ENCODE data around the gene TRAPPC2L. TPM values are rescaled to one million over a fixed set of nuclear protein-coding genes. Genes with fewer than 3 reads are reported as not detected.

TRAPPC2L gene
- total and polyA plus RNA-seq, 2 of the 13 experiments (the other 11 are each of a cell fraction or from before 2014, with no cell fraction given) = 96.3 to 107 TPM

GRCh38 chr16:88859381-88860091, 2.6 kb downstream of the TRAPPC2L start (continued):
- no peak for TF ChIP-seq ZNF24 (IDR thresholded peaks at IDR 0.05)
- TF ChIP-seq ZNF891 (CRISPR knock-in tag; IDR thresholded peaks at IDR 0.05) = no peak
- no peak for TF ChIP-seq TBX3 (IDR thresholded peaks at IDR 0.05; ENCODE audit: borderline replicate concordance)
- TF ChIP-seq ZNF264 (CRISPR knock-in tag; IDR thresholded peaks at IDR 0.05) = no peak
- TF ChIP-seq FOXP1 (IDR thresholded peaks at IDR 0.05) = no peak
- no peak for TF ChIP-seq FOXP1 (CRISPR knock-in tag; IDR thresholded peaks at IDR 0.05)

- peaks cover 12% of the 10 kb centered on the region for H3K79me2 ChIP-seq (ENCODE audit: insufficient read depth, low read length)
- whole genome bisulfite sequencing (ENCODE audit: low lambda C conversion rate) = 95% methylated on average over 12 of the region's 19 CpGs
- no TSS peak for BruUV-seq (replicated peaks)
- FAIRE-seq (no peak), DNase-seq (ENCODE audit: low spot score) (no peak), ATAC-seq (no peak)
- intact Hi-C loops (cut with micrococcal nuclease; ENCODE audit: unreplicated experiment) (no loop called here), in situ Hi-C loops (cut with HindIII; ENCODE audit: extremely low pct_ligation_motif_present, low pct_unique_long_range_greater_than_20kb) (no loop called here)
- no peak overlapping the region for H2AFZ ChIP-seq (ENCODE audit: low read length)
- peaks cover 12 to 28% of the 10 kb centered on the region in 2 experiments for H3K36me3 ChIP-seq (replicated peaks in 1 of 2; ENCODE audit: control insufficient read depth in 1 of 2, insufficient read depth in 2 of 2, low read length in 2 of 2)
- peaks cover 6 to 15% of the 10 kb centered on the region in 2 experiments; a peak in 4 of 5 replicates for H3K27me3 ChIP-seq (ENCODE audit: control insufficient read depth in 1 of 2, insufficient read depth in 2 of 2, low read length in 2 of 2)
- peaks cover 9% of the 10 kb centered on the region for H3K4me1 ChIP-seq (ENCODE audit: insufficient read depth, low read length)
- H3K9me3 ChIP-seq (ENCODE audit: low read length) = no peaks in the 10 kb centered on the region
- H3K4me3 ChIP-seq (replicated peaks in 1 of 3; ENCODE audit: insufficient read depth in 1 of 3, low read depth in 2 of 3, low read length in 3 of 3) = no peak overlapping the region
- ChIA-PET CTCF (ENCODE audit: low intra/inter-chr PET ratio, low total read pairs) (no interaction called here), POLR2A (no interaction called here)
- no peak overlapping the region for H3K9ac ChIP-seq (ENCODE audit: insufficient read depth, low read depth, low read length)
- no peak overlapping the region for H3K27ac ChIP-seq (ENCODE audit: extremely low read length, insufficient read depth, low read length)
- no peaks in the 10 kb centered on the region for H4K20me1 ChIP-seq (ENCODE audit: insufficient read depth, low read length)
- no peak overlapping the region for H3K4me2 ChIP-seq (ENCODE audit: low read depth, low read length)
- TF ChIP-seq MAFF (IDR thresholded peaks at IDR 0.05; ENCODE audit: low read depth, low read length) (no peak), RBFOX2 (IDR thresholded peaks at IDR 0.05; ENCODE audit: low read depth, low read length) (peak; percentile 38; the same call in 1 of the 2 replicates), ZNF678 (CRISPR knock-in tag; IDR thresholded peaks at IDR 0.05) (no peak), ZNF652 (CRISPR knock-in tag; IDR thresholded peaks at IDR 0.05; ENCODE audit: borderline replicate concordance, low read depth) (no peak), HNRNPL (IDR thresholded peaks at IDR 0.05; ENCODE audit: low read depth, low read length) (no peak), AGO2 (optimal IDR thresholded peaks at IDR 0.05; ENCODE audit: low read depth, low read length) (peak; percentile 1)
Measured at GRCh38 chr16:88861359-88861758, 4.4 kb downstream of the TRAPPC2L start.

Measured in HepG2 (cell line).